SU-DHL-6 (cell line): ENCODE data around the gene SNX4.

Experiments
- CTCF ChIP-seq: fragments of 200-600 bp; sonication (generic); IDR thresholded peaks from one replicate; pipeline ENCODE4 v1.5.1; 2017; ENCODE audit warnings: antibody characterized with exemption, mild to moderate bottlenecking, low read length, moderate library complexity; ENCODE audit not compliant: insufficient read depth, poor library complexity, severe bottlenecking
- EZH2phosphoT487 ChIP-seq: fragments of 200-600 bp; sonication (generic), shearing (Covaris generic); conservative IDR thresholded peaks from 2 replicates; pipeline ENCODE4 v1.6.1; 2018; ENCODE audit warnings: mild to moderate bottlenecking, antibody characterized with exemption, low read length, moderate library complexity, mixed read lengths

GRCh38 chr3:125496701-125497100, 23.3 kb downstream of the SNX4 start:
- TF ChIP-seq CTCF (no peak), EZH2phosphoT487 (no peak)
